ENCODE measurements around the gene NEGR1. TPM values are rescaled to one million over a fixed set of nuclear protein-coding genes. Genes with fewer than 3 reads are reported as not detected.

NEGR1 gene
- total and polyA plus RNA-seq, 2 experiments from 2014 or later = 0.57 to 0.94 TPM

GRCh38 chr1:71834601-71835441, 447.5 kb downstream of the NEGR1 start (continued):
- TF ChIP-seq, protein P1, sequence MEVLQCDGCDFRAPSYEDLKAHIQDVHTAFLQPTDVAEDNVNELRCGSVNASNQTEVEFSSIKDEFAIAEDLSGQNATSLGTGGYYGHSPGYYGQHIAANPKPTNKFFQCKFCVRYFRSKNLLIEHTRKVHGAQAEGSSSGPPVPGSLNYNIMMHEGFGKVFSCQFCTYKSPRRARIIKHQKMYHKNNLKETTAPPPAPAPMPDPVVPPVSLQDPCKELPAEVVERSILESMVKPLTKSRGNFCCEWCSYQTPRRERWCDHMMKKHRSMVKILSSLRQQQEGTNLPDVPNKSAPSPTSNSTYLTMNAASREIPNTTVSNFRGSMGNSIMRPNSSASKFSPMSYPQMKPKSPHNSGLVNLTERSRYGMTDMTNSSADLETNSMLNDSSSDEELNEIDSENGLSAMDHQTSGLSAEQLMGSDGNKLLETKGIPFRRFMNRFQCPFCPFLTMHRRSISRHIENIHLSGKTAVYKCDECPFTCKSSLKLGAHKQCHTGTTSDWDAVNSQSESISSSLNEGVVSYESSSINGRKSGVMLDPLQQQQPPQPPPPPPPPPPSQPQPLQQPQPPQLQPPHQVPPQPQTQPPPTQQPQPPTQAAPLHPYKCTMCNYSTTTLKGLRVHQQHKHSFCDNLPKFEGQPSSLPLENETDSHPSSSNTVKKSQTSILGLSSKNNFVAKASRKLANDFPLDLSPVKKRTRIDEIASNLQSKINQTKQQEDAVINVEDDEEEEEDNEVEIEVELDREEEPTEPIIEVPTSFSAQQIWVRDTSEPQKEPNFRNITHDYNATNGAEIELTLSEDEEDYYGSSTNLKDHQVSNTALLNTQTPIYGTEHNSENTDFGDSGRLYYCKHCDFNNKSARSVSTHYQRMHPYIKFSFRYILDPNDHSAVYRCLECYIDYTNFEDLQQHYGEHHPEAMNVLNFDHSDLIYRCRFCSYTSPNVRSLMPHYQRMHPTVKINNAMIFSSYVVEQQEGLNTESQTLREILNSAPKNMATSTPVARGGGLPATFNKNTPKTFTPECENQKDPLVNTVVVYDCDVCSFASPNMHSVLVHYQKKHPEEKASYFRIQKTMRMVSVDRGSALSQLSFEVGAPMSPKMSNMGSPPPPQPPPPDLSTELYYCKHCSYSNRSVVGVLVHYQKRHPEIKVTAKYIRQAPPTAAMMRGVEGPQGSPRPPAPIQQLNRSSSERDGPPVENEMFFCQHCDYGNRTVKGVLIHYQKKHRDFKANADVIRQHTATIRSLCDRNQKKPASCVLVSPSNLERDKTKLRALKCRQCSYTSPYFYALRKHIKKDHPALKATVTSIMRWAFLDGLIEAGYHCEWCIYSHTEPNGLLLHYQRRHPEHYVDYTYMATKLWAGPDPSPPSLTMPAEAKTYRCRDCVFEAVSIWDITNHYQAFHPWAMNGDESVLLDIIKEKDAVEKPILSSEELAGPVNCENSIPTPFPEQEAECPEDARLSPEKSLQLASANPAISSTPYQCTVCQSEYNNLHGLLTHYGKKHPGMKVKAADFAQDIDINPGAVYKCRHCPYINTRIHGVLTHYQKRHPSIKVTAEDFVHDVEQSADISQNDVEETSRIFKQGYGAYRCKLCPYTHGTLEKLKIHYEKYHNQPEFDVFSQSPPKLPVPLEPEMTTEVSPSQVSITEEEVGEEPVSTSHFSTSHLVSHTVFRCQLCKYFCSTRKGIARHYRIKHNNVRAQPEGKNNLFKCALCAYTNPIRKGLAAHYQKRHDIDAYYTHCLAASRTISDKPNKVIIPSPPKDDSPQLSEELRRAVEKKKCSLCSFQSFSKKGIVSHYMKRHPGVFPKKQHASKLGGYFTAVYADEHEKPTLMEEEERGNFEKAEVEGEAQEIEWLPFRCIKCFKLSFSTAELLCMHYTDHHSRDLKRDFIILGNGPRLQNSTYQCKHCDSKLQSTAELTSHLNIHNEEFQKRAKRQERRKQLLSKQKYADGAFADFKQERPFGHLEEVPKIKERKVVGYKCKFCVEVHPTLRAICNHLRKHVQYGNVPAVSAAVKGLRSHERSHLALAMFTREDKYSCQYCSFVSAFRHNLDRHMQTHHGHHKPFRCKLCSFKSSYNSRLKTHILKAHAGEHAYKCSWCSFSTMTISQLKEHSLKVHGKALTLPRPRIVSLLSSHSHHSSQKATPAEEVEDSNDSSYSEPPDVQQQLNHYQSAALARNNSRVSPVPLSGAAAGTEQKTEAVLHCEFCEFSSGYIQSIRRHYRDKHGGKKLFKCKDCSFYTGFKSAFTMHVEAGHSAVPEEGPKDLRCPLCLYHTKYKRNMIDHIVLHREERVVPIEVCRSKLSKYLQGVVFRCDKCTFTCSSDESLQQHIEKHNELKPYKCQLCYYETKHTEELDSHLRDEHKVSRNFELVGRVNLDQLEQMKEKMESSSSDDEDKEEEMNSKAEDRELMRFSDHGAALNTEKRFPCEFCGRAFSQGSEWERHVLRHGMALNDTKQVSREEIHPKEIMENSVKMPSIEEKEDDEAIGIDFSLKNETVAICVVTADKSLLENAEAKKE (CRISPR knock-in tag; IDR thresholded peaks at IDR 0.05) = no peak
- TF ChIP-seq STAT1 (IDR thresholded peaks at IDR 0.05; ENCODE audit: unreplicated experiment) (no peak), ZNF331 (CRISPR knock-in tag; IDR thresholded peaks at IDR 0.05; ENCODE audit: low read depth) (no peak), ETS1 (IDR thresholded peaks at IDR 0.05) (no peak), NANOG (IDR thresholded peaks at IDR 0.05; ENCODE audit: borderline replicate concordance) (no peak), EZH2phosphoT487 (IDR thresholded peaks at IDR 0.05; ENCODE audit: unreplicated experiment) (no peak)

GRCh38 chr1:71831646-71832045, 450.7 kb downstream of the NEGR1 start:
- H3K27ac Mint-ChIP-seq = no peak overlapping the region
- Histone ChIP-seq H3K36me3 (ENCODE audit: insufficient read depth) (no peaks in the 10 kb centered on the region), H4K20me1 (replicated peaks; ENCODE audit: insufficient read depth) (no peaks in the 10 kb centered on the region), H3F3A (replicated peaks; ENCODE audit: low read depth) (no peaks in the 10 kb centered on the region), H3K4me1 (ENCODE audit: insufficient read depth) (peaks cover 42% of the 10 kb centered on the region), H3K9me2 (ENCODE audit: insufficient read depth) (no peaks in the 10 kb centered on the region), H2AFZ (no peak overlapping the region), H3K4me2 (no peak overlapping the region), H3K79me2 (replicated peaks; ENCODE audit: insufficient read depth) (no peaks in the 10 kb centered on the region), H3K27me3 (ENCODE audit: insufficient read depth) (no peaks in the 10 kb centered on the region), H3K27ac (ENCODE audit: low read depth) (no peak overlapping the region), H3K4me3 (no peak overlapping the region)
- H3K9me3 Mint-ChIP-seq = no peaks in the 10 kb centered on the region
- no peaks in the 10 kb centered on the region for H3K36me3 Mint-ChIP-seq (ENCODE audit: low read depth)
- no peak overlapping the region for H3K4me3 Mint-ChIP-seq
- ATAC-seq = no peak
- peaks cover 2% of the 10 kb centered on the region for H3K27me3 Mint-ChIP-seq (ENCODE audit: insufficient read depth, low read depth, poor library complexity)
- peaks cover 49% of the 10 kb centered on the region for H3K4me1 Mint-ChIP-seq
- DNase-seq (ENCODE audit: low spot score) = no peak
- TF ChIP-seq REST (IDR thresholded peaks at IDR 0.05; ENCODE audit: unreplicated experiment) = no peak
- TF ChIP-seq NANOG (IDR thresholded peaks at IDR 0.05; ENCODE audit: borderline replicate concordance) = no peak
- TF ChIP-seq EZH2 (IDR thresholded peaks at IDR 0.05; ENCODE audit: low read depth, unreplicated experiment) = no peak
- TF ChIP-seq CTCF (conservative IDR thresholded peaks at IDR 0.05; ENCODE audit: low read depth in 2 of 2) = no peak

All from GM23338 (cell line).